Measurements from ENCODE around the gene SLC25A41. TPM values are rescaled to one million over a fixed set of nuclear protein-coding genes. Genes with fewer than 3 reads are reported as not detected.
A peak's percentile ranks its signal among the peaks of the same experiment; 100 is the strongest.

SLC25A41 gene
- not detected for total RNA-seq

- no peaks in the 10 kb centered on the region for H3K9me3 ChIP-seq
- TF ChIP-seq EP300 (IDR thresholded peaks at IDR 0.05) (no peak), CTCF (IDR thresholded peaks at IDR 0.05) (no peak), POLR2A (IDR thresholded peaks at IDR 0.05) (no peak), POLR2AphosphoS5 (IDR thresholded peaks at IDR 0.05) (no peak)
- H3K27ac ChIP-seq, result no peak within 1 kb of the TSS
- no peaks in the 10 kb centered on the region for H3K4me1 ChIP-seq
- no peak within 1 kb of the TSS for H3K4me3 ChIP-seq
- H3K36me3 ChIP-seq, result no peaks in the 10 kb centered on the region
- H3K27me3 ChIP-seq, result no peaks in the 10 kb centered on the region
- WGBS, result 91% methylated on average over 10 of the region's 10 CpGs
- DNase-seq (ENCODE audit: low spot score in 2 of 2), result no peak
These were observed at the start of gene SLC25A41 for GRCh38 chr19:6433663-6434062. Gene SLC25A41 (minus strand): TSS chr19:6433763. CDS start chr19:6433693, 70 bp downstream.

- Histone ChIP-seq H3K36me3 (no peaks in the 10 kb centered on the region), H3K27ac (no peak overlapping the region), H3K4me1 (no peaks in the 10 kb centered on the region), H3K27me3 (no peaks in the 10 kb centered on the region), H3K9me3 (no peaks in the 10 kb centered on the region), H3K4me3 (no peak overlapping the region)
- DNase-seq (ENCODE audit: low spot score in 2 of 2), result no peak
- 36% methylated on average over 3 of the region's 3 CpGs for WGBS
- TF ChIP-seq POLR2AphosphoS5 (IDR thresholded peaks at IDR 0.05), result no peak
- no peak for TF ChIP-seq POLR2A (IDR thresholded peaks at IDR 0.05)
- no peak for TF ChIP-seq EP300 (IDR thresholded peaks at IDR 0.05)
- TF ChIP-seq CTCF (IDR thresholded peaks at IDR 0.05), result no peak
These were observed 49.7 kb upstream of the SLC25A41 start for GRCh38 chr19:6483235-6483634.

- DNase-seq (ENCODE audit: low spot score in 2 of 2), result no peak
- no peak overlapping the region for H3K27ac ChIP-seq
- H3K9me3 ChIP-seq, result no peaks in the 10 kb centered on the region
- H3K36me3 ChIP-seq, result no peaks in the 10 kb centered on the region
- TF ChIP-seq POLR2AphosphoS5 (IDR thresholded peaks at IDR 0.05) (no peak), EP300 (IDR thresholded peaks at IDR 0.05) (no peak), CTCF (IDR thresholded peaks at IDR 0.05) (no peak), POLR2A (IDR thresholded peaks at IDR 0.05) (no peak)
- no peak overlapping the region for H3K4me3 ChIP-seq
- WGBS, result 96% methylated on average over 8 of the region's 8 CpGs
- H3K4me1 ChIP-seq, result no peaks in the 10 kb centered on the region
- no peaks in the 10 kb centered on the region for H3K27me3 ChIP-seq
These were observed 48.8 kb upstream of the SLC25A41 start for GRCh38 chr19:6482343-6482686.

- H3K27ac ChIP-seq, result no peak within 1 kb of the TSS
- no peaks in the 10 kb centered on the region for H3K9me3 ChIP-seq
- peak within 1 kb of the TSS; percentile 29 for H3K4me3 ChIP-seq
- DNase-seq (ENCODE audit: low spot score in 2 of 2), result no peak
- H3K36me3 ChIP-seq, result no peaks in the 10 kb centered on the region
- H3K27me3 ChIP-seq, result no peaks in the 10 kb centered on the region
- H3K4me1 ChIP-seq, result peaks cover 4% of the 10 kb centered on the region
- WGBS, result 50% methylated on average over 23 of the region's 24 CpGs
- no peak for TF ChIP-seq POLR2AphosphoS5 (IDR thresholded peaks at IDR 0.05)
- TF ChIP-seq CTCF (IDR thresholded peaks at IDR 0.05), result peak in 1 of 2 donors; percentile 24
These were observed 48.2 kb upstream of the SLC25A41 start, which contains the start of gene DENND1C for GRCh38 chr19:6481541-6482342. Gene DENND1C (minus strand): TSS chr19:6481787. CDS start chr19:6481695, 92 bp downstream.

- TF ChIP-seq POLR2A (IDR thresholded peaks at IDR 0.05) (no peak), POLR2AphosphoS5 (IDR thresholded peaks at IDR 0.05) (no peak), CTCF (IDR thresholded peaks at IDR 0.05) (no peak), EP300 (IDR thresholded peaks at IDR 0.05) (no peak)
- WGBS, result 71% methylated on average over 8 of the region's 10 CpGs
- Histone ChIP-seq H3K27ac (no peak overlapping the region), H3K4me1 (peaks cover 9% of the 10 kb centered on the region), H3K9me3 (no peaks in the 10 kb centered on the region), H3K4me3 (peak overlapping the region; percentile 29), H3K36me3 (no peaks in the 10 kb centered on the region), H3K27me3 (peaks cover 8% of the 10 kb centered on the region)
- no peak for DNase-seq (ENCODE audit: low spot score in 2 of 2)
These were observed 47.4 kb upstream of the SLC25A41 start for GRCh38 chr19:6480848-6481415.

Measured in suprapubic skin (tissue), 4 donors.